ENCODE data around the gene ACSF3.
"Not testable (repeated sequence)": the region's sequence is repeated elsewhere in the genome, so short reads cannot be mapped to it uniquely, and the experiment has no call there.

Gene ACSF3

GRCh38 chr16:89055894-89056555, 37.6 kb upstream of the ACSF3 start:
- DNase-seq = no peak

- DNase-seq = no peak
Observed at GRCh38 chr16:89056592-89056991, 37.1 kb upstream of the ACSF3 start.

GRCh38 chr16:89057738-89058137, 35.9 kb upstream of the ACSF3 start:
- no peak for DNase-seq

GRCh38 chr16:89058812-89059211, 34.8 kb upstream of the ACSF3 start:
- DNase-seq = no peak

- peak; percentile 34 for DNase-seq
Observed at GRCh38 chr16:89060207-89060794, 33.4 kb upstream of the ACSF3 start.

- DNase-seq = no peak
Observed at GRCh38 chr16:89061086-89061485, 32.6 kb upstream of the ACSF3 start.

- no peak for DNase-seq
Observed at GRCh38 chr16:89061590-89062380, 31.9 kb upstream of the ACSF3 start.

- no peak for DNase-seq
Observed at GRCh38 chr16:89062389-89063345, 31.0 kb upstream of the ACSF3 start.

- no peak for DNase-seq
Observed at GRCh38 chr16:89063768-89064320, 29.8 kb upstream of the ACSF3 start.

- DNase-seq = no peak
Observed at GRCh38 chr16:89064606-89065457, 28.8 kb upstream of the ACSF3 start.

- DNase-seq = no peak
Observed at GRCh38 chr16:89065458-89065822, 28.2 kb upstream of the ACSF3 start.

GRCh38 chr16:89066721-89067120, 26.9 kb upstream of the ACSF3 start:
- DNase-seq = no peak

- DNase-seq = no peak
Observed at GRCh38 chr16:89067677-89068443, 25.8 kb upstream of the ACSF3 start.

GRCh38 chr16:89068814-89069616, 24.6 kb upstream of the ACSF3 start:
- DNase-seq = not testable (repeated sequence)

- no peak for DNase-seq
Observed at GRCh38 chr16:89069920-89070319, 23.7 kb upstream of the ACSF3 start.

GRCh38 chr16:89070590-89070989, 23.1 kb upstream of the ACSF3 start:
- no peak for DNase-seq

GRCh38 chr16:89071686-89072547, 21.7 kb upstream of the ACSF3 start:
- DNase-seq = no peak

- DNase-seq = no peak
Observed at GRCh38 chr16:89072548-89073130, 21.0 kb upstream of the ACSF3 start.
